Superior temporal gyrus (tissue), 1 donor: ENCODE data around the gene NPTXR.

Experiments
- DNase-seq: peaks from one replicate; pipeline ENCODE4 v3.0.0-alpha.2; 2016; ENCODE audit errors: extremely low spot score

Gene NPTXR

DNA sequence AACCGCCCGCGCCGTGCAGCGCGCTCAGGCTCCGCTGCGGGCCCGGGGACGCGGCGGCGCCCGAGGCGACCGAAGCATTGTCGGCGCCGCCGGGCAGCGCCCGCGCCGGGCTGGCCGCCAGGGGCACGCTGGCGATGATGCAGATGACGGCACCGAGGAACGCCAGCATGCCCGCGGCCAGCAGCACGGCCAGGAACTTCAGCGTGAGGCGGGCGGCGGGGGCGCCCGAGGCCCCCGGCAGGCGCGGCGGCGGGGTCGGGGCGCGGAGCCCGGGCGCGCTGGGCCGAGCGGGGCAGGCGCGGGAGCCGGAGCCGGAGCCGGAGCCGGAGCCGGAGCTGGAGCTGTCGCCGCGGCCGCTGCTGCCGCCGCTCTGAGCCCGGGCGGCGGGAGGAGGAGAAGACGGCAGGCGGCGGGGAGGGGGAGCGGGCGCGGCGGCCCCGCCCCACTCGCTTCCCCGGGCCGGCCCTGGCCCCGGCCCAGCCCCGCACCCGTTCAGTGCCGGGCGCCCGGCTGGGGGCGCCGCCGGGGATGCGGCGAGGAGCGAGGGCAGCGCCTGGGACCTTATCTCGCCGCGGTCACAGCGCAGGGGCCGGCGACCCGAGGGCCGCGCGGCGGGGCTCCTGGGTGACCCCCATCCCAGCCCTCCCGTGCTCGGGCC is at the start of gene NPTXR:
Gene NPTXR, minus strand, starts transcription at position 372 of the 658 bp plus-strand sequence.
- no peak for DNase-seq

DNA sequence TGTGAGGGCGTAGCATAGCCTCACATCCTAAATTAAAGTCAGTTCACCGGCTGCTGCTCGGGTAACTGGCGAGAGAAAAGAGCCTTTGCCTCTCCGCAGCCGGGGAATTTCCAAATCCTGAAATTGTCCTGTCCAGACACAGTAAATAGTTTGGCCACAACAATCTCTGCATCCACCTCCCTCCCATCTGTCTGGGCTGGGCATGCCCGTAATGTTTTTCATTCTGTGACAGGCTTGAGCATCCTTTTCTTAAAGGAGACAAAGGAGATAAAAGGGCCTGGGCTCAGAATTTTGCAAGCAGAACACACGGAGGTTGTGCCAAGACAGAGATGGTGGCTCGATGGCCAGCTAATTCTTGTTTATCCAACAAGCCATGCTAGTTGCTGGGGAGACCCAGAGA is 47.4 kb upstream of the NPTXR start:
- no peak for DNase-seq

- no peak for DNase-seq
These were observed 46.5 kb upstream of the NPTXR start for GRCh38 chr22:38890377-38890776.

DNA sequence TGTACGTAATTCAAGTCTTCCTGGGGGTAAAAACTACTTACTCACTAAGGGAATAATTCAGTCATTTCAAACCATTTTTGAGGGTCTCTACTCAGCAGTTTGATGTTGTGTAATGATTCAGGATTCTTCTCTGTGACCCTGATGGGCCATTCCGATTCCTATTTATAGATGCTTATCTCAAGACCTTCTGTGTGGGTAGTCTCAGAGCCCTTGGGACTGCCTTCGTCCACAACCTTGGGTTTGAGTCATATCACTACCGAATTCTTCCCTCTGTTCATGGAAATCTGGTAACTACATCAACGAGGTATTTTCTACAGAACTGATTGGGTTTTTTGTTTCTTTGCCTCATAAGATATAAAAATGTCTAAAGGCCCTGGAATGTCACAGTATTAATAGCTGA is 42.5 kb upstream of the NPTXR start:
- no peak for DNase-seq

- DNase-seq = no peak
These were observed 39.3 kb upstream of the NPTXR start for GRCh38 chr22:38882972-38883622.

GRCh38 chr22:38881997-38882879 is 38.4 kb upstream of the NPTXR start:
- no peak for DNase-seq

DNA sequence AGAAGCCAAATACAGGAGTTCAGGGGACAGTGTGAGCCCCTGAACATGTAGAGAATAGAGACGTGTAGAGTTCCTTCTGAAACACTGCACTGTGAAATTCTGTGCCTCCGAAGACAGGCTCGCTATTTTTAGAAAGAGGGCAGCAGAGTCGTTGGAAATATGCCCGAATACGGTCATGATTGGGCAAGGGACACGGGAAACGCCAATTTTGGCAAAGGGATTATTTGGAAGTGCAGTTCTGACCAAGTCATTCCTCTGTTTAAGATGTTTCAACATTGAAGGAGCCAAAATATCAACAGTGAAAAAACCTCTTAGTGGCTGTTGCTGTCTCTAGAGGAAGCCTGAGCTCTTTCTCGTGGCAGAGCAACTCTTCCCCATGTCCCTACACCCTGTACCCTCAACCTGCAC is 37.6 kb upstream of the NPTXR start:
- peak; percentile 64 for DNase-seq

DNA sequence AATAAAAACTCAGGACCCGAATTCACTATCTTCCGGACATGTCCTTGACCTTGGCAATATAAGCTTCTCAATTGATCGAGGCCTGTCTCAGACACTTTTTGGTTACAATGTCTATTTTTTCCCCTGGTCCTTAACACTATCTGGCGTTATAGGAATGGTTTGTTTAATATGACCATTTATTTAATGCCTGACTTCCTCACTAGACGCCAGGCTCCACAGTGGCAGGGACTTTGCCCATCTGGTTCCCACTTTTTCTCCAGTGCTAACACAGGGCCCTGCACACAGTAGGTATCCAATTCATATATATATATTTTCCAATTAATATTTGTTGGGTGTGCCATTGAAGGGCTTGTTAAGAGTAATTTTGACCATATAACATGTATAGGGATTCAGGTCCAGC is 36.1 kb upstream of the NPTXR start:
- no peak for DNase-seq

GRCh38 chr22:38879108-38879729 is 35.4 kb upstream of the NPTXR start:
- no peak for DNase-seq

- DNase-seq = no peak
These were observed 34.2 kb upstream of the NPTXR start for GRCh38 chr22:38878001-38878400.

GRCh38 chr22:38874529-38875222 is 30.8 kb upstream of the NPTXR start:
- DNase-seq = no peak

DNA sequence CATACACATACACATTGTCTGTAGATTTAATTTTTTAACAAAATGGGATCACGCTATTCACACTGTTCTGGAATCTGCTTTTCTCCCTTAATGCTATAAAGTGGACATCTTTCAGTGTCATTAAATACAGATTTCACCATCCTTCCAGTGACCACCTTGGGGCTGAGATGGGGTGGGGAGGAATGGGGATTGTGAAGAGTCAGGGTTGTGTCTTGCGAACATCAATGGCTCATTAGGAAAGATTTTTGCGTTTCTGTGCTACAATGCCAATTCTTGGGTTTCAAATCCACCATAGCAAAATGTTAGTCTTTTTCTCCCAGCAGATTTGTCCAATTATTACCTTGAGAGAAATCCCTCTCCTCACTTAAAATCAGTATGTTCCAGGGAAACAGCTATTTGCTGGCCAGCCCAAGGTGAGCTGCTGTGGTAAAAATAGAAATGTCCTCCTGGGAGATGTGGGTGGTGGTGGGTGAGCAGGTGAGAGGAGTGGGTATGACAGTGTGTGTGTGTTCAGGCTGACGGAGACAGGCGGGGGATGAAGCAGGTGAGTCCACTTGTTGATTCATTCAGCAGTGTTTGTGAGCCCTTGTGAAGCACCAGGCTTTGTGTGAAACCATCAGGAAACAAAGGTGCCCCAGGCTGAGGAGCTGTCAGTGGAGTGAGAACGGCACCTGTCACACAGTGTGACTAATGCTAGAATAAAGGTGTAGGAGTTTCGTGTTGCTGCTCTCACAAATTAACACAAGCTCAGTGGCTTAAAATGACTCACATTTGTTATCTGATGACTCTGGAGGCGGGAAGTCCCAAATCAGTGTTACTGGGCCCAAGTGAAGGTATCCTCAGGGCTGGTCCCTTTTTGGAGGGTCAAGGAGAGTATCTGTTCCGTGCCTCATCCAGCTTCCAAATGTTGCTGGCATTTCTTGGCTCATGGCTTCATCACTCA is 29.9 kb upstream of the NPTXR start:
- DNase-seq = no peak

DNA sequence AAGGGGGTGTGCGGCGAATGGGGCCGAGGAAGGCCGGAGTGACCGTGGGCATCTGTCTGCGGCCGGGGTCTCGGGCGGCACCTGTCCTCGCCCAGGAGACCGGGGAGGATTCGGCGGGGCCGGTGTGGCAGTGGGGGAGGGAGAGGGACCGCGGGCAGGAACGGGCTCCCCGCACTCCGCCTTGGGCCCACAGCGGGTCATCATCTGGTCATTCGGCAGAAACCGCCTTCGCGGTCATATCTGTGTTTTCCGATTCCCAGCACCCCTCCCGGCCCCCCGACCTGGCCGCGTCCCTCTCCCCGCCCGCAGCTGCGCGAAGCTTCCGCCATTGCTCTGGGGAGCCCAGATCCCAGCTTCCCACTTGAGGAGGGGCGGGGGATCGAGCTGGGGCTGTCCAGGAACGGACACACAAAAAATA is 29.0 kb upstream of the NPTXR start:
- DNase-seq = no peak

DNA sequence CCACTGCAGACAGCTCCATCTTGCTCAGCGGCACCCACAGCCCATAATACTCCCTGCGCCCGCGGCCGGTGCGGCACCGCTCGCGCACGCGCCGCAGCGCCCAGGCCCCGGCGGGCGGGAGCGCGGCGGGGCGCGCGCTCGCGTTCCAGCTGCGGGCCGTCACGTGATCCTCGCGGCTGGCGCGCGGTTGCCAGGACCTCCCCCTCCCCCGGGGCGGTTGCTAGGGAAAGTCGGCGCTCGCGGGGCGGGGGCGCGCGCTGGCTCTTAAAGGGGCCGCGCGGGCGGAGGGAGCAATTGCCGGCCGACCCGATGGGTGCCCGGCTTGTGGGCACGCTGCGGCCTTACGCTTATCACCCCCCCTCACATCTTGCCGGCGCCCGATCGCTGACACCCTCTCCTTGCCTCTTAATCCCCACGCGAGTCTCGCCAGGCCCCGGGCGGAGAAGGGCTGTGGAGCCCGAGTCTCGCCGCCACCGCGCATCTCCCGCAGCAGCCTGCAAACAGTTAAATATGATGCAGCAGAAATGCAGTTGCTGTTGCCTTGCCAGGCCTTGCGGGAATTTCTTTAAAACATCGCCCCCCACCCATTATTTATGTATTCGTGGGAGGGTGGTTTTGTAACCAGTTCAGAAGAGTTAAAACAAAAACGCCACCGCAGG is 28.5 kb upstream of the NPTXR start, which contains the start of gene CBX6:
Gene CBX6, minus strand, starts transcription at position 45 of the 659 bp plus-strand sequence. Its CDS starts 26 bp downstream, at position 19.
- DNase-seq = peak; percentile 92

- no peak for DNase-seq
These were observed 27.7 kb upstream of the NPTXR start for GRCh38 chr22:38871360-38872171.

DNA sequence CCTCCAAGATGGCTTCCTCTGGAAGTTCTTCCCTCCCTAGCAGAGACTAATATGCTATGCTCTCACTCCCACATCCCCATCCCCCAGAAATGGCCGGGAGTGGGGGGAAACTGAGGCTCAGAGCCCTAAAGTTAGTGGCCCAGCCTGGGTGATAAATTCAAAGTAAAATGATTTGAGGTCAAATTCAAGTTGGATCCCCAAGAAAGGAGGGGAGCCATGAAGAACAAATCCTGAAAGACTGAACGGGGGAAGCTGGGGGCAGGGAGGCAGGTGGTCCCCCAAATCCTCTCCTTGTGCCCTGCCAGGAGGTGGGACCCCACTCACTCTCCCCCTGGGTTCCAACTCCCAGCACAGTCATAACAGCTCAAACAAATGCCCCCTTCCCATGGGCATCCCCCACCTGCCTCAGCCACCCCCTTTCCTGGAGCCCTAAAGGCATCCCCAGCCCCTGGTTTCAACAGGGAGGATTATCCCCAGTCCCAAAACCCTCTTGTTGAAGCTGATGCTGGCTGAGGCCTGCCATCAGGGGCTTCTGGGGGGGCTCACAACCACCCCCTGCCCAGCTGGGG is 27.0 kb upstream of the NPTXR start:
- no peak for DNase-seq

- DNase-seq = peak; percentile 90
These were observed 26.5 kb upstream of the NPTXR start for GRCh38 chr22:38870312-38870741.

DNA sequence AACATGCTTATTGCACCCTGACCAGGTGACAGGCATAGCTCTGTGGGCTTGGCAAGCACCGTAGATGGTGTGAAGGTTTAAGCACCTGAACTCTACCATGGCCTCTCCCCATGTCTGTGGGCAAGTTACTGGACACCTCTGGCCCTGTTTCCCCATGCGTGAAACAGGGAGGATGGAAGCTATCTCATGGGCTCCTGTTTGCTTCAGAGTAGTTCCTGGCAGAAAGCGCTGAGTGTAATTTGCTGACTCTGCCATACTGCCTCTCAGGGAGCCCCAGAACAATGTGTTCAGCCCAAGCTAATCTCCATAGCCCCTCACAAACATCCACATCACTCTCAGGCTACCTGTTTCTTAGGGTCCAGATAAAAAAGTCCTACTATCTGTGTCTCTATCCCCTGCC is 25.8 kb upstream of the NPTXR start:
- no peak for DNase-seq
